Measurements from ENCODE around the gene EAF2.
"Not testable (repeated sequence)": the region's sequence is repeated elsewhere in the genome, so short reads cannot be mapped to it uniquely, and the experiment has no call there.

The EAF2 gene

GRCh38 chr3:121863247-121863646 is 28.2 kb downstream of the EAF2 start:
- not testable (repeated sequence) for DNase-seq (ENCODE audit: low read depth in 3 of 3)

DNA sequence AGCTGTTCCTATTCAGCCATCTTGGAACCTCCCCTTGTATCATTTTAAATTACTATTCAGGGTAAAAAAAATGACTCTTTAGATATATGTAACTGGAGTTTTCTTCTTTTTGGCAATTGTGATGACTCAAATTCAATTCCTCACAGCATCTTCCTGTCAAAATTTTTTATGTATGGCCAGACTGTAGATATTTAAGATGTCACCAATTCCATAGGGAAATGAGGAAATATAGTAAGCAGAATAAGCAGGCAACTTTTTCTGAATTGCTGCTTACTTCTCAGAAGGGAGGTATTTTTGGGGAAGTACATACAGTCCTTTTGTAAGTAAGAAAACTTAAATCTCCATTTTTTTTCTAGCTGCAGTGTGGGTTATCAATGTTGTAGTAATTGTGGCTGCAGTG is 28.8 kb downstream of the EAF2 start:
- DNase-seq (ENCODE audit: low read depth in 3 of 3): no peak

- no peak for DNase-seq (ENCODE audit: low read depth in 3 of 3)
These were observed 34.7 kb downstream of the EAF2 start for GRCh38 chr3:121869736-121870135.

DNA sequence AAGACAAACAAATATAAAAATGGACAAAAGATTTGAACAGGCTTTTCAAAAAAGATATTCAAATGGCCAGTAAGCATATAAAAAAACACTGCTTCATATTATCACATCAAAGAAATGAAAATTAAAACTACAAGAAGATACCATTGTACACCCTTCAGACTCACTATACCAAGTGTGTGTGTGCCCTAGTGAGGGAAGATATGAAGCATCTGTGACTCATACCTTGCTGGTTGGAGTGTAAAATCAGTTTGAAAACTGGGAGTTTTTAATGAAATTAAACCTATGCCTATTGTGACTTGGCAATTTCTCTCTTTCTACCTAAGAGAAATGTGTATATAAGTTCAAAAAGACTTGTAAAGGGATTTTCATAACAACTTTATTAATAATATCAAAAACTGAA is 35.7 kb downstream of the EAF2 start:
- no peak for DNase-seq (ENCODE audit: low read depth in 3 of 3)

DNA sequence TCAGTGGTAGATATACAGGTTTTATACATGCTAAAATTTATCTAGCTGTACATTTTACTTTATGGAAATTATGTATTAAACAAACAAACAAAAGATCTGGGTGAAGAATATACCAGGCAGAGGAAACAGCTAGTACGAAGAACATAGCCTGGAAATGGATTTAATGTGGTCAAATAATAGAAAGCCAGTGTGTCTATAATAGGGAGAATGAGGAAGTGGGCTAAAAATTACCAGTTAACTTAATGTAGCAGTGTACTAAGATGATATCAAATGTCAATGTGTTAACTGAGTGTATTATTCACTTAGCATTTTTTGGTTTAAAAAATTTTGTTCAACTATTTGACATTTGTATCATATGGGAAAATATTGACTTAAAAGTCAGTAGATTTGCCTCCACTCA is 36.4 kb downstream of the EAF2 start:
- DNase-seq (ENCODE audit: low read depth in 3 of 3): no peak

GRCh38 chr3:121878411-121878810 is 43.4 kb downstream of the EAF2 start:
- no peak for DNase-seq (ENCODE audit: low read depth in 3 of 3)

DNA sequence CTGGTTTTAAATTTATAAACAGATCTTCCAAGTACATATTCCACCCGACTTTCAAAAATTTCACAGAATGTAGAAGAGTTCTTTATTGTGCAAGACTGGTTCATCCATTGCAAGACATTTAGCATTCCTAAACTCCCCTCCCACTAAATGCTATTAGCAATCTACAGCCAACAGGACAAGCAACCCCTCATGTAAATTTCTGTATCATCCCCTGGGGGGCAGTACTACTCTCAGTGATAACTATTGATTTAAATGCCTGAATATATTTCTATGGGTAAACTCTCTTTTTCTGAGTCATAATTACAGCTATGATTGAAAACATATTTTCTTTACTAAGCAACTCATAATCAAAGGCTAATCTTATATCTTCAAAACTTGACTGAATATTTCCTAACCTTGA is 48.5 kb downstream of the EAF2 start:
- DNase-seq (ENCODE audit: low read depth in 3 of 3): no peak

- no peak for DNase-seq (ENCODE audit: low read depth in 3 of 3)
These were observed 50.4 kb downstream of the EAF2 start for GRCh38 chr3:121885386-121885785.

- DNase-seq (ENCODE audit: low read depth in 3 of 3): no peak
These were observed 59.4 kb downstream of the EAF2 start, which contains the start of gene SLC15A2 for GRCh38 chr3:121894301-121894990. Gene SLC15A2, plus strand, starts transcription at chr3:121894401. Its CDS starts 76 bp downstream, at chr3:121894477.

DNA sequence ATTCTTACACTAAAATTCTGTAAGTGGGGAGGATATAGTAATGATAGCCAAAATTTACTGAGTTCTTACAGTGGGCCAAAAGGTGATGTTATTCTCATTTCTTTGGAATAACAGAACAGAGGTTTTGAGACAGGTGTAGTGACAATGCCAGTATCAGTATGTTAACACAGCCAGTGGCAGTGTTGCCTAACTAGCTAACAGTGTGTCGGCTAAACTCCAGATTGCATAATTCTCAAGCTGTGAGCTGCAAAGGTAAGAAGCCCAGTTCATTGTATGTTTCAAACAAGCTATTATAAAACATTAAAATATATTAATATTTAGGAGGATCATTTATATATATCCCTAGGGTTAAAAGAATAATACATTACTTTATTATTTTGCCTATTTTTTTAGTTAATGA is 60.1 kb downstream of the EAF2 start:
- no peak for DNase-seq (ENCODE audit: low read depth in 3 of 3)

- DNase-seq (ENCODE audit: low read depth in 3 of 3): no peak
These were observed 60.7 kb downstream of the EAF2 start for GRCh38 chr3:121895736-121896135.

DNA sequence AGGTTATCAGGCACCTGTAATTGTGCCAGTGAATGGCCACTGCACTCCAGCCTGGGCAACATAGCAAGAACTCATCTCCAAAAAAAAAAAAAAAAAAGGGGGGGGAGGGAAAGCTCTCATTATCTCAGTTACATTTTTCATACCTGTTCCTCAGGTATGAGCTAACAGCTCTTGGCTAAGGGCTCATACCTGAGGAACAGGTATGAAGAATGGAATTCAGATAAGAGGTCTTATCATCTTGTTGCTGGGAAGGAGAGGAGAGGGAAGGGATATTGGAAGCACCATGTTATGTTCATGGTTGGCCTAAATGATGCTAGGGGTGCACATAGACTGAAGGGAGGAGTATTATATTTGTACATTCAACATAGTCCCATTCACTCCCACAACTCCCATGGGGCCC is 61.8 kb downstream of the EAF2 start:
- no peak for DNase-seq (ENCODE audit: low read depth in 3 of 3)

GRCh38 chr3:121897296-121897695 is 62.3 kb downstream of the EAF2 start:
- DNase-seq (ENCODE audit: low read depth in 3 of 3): no peak

DNA sequence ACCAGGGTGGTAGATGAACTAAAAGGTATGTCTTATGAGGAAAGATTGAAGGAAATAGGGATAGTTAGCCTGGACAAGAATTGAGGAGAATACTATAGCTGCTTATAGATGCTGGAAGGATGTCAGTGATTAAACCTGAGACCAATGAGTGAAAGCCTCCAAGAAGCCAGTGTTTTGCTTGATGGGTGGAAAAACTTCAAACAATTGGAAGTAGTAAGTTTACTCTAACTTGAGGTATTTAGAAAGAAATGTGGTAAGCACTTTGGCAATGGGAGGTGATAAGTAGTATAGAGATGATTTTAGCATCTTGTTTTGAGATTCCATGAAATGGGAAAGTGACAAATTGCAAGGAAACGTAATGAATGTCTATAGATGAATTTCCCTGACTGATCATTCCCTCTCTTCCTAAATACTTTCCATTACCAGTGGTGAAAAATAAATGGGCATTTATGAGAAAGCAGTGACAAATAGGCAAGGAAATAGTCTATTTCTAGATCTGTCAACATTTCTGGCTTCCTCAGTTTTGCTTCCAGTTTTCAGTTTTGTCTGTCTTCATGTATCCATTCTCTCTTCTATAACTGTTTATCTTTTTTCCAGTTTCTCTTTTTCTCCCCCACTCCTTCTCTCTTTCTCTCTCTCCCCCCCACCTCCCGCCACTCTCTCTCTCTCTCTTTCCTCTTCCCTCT is 78.4 kb downstream of the EAF2 start:
- DNase-seq (ENCODE audit: low read depth in 3 of 3): no peak

DNA sequence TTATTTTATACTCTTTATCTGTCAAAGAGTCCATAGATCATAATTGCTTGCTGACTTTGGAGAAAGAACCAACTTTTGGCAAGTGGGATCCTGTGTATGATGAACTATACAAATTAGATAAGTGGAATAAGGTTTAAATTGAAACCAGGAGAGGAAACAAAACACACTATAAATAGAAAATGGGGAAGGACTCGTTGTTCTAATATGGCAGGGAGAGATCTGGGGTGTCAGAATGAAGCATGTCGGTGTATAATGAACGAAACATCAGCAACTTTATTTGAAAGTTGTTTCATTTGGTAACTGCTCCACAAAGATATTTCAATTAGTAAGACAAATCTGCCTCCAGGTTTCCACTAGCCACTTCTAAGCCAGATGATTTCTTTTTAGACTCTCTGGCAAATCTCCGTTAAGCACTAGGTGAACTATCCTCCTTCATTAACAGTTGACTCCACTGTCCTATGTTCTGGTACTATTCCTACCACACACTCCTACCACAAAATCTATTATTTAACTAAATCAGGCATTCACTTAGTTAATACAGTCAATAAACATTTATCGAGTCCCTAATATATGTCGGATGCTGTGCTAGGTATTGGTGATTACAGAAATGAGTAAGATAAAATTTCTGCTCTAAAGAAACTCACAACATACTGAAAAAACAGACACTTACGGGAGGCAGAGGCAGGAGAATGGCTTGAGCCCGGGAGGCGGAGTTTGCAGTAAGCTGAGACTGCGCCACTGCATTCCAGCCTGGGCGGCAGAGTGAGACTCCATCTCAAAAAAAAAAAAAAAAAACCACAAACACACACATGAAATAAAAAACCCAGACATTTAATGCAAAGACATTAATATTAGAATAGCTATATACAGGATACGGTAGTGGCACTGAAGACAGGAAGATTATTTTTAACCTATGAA is 79.3 kb downstream of the EAF2 start:
- no peak for DNase-seq (ENCODE audit: low read depth in 3 of 3)

- no peak for DNase-seq (ENCODE audit: low read depth in 3 of 3)
These were observed 81.2 kb downstream of the EAF2 start for GRCh38 chr3:121916189-121916588.

DNA sequence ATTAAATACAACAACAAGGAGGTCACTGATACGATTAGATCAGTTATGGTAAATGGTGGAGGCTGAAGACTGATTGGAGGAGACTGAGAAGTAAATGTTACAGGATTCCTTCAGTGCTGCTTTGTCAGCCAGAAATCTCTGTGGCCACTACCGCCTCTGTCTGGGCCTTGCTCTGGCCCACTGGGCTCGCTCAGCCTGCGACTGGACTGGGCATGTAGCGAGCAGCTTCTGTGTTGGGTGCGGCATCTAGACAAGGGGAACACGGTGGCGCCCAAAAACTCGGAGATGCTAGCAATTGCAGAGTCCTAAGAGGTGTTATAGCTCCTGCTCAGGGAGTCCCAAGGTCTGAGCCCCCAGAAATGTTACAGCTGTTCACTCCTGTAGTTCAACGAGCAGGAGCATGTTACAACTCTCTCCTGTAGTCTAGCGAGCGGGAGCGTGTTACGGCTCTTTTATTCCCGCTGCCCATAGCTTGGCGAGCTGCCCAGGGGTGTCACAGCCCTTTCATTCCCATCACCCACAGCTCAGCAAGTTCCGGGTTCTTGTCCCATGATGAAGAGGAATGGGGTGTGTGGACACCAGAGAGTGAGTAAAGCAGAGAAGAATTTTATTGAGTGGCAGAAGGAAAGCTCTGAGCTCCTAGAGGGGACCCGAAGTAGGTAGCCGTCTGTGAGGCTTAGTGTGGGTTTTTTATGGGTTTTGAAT is 83.9 kb downstream of the EAF2 start:
- DNase-seq (ENCODE audit: low read depth in 3 of 3): no peak

DNA sequence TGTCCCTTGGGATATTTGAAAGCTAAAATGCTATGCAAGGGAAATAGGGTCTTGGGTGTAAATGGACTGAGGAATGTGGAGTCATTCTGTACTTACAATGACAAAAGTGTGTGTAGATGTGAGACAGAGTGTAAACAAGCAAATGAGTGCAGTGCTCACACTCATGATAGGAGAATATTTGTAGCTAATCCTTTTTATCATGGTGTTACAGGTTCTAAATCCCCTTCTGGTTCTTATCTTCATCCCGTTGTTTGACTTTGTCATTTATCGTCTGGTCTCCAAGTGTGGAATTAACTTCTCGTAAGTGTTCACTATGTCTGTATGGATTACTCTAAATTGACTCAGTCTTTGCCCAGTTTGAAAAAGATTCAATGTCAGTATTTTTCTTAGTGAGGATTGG is 89.7 kb downstream of the EAF2 start:
- DNase-seq (ENCODE audit: low read depth in 3 of 3): no peak

GRCh38 chr3:121926380-121926779 is 91.4 kb downstream of the EAF2 start:
- no peak for DNase-seq (ENCODE audit: low read depth in 3 of 3)

Data from stimulated activated CD4-positive, alpha-beta T cell treated with anti-CD3 and anti-CD28 coated beads, TNF-alpha, amount 100 ng/mL, for 24 hours (primary cell).